ENCODE measurements around the gene PLD1.
A peak's percentile ranks its signal among the peaks of the same experiment; 100 is the strongest.

The PLD1 gene

DNA sequence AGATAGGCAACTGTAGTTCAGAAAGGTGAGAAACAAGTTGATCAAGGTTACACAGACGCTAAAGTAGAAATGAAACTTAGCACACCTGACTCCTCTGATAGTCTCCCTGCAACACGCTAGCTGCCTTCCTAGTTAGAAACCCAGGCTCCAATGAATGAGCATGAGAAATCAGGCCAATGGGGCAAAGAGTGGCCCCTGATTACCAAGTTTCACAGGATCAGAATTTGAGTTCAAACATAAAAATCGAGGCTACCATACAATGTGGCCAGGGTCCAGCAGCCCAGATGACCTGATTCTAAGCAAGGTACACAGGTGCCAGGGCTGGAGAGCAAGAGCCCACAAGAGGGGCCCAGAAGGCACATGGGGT lies 7.7 kb downstream of the PLD1 start:
- TF ChIP-seq, protein P1, sequence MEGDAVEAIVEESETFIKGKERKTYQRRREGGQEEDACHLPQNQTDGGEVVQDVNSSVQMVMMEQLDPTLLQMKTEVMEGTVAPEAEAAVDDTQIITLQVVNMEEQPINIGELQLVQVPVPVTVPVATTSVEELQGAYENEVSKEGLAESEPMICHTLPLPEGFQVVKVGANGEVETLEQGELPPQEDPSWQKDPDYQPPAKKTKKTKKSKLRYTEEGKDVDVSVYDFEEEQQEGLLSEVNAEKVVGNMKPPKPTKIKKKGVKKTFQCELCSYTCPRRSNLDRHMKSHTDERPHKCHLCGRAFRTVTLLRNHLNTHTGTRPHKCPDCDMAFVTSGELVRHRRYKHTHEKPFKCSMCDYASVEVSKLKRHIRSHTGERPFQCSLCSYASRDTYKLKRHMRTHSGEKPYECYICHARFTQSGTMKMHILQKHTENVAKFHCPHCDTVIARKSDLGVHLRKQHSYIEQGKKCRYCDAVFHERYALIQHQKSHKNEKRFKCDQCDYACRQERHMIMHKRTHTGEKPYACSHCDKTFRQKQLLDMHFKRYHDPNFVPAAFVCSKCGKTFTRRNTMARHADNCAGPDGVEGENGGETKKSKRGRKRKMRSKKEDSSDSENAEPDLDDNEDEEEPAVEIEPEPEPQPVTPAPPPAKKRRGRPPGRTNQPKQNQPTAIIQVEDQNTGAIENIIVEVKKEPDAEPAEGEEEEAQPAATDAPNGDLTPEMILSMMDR (IDR thresholded peaks at IDR 0.05), result no peak
- Histone ChIP-seq H3K9me3 (no peaks in the 10 kb centered on the region), H3K4me1 (peaks cover 0 to 56% (median 18%) of the 10 kb centered on the region in 4 donors), H3K27ac (peak overlapping the region in 1 of 2 donors; percentile 34), H3K27me3 (no peaks in the 10 kb centered on the region), H3K4me3 (no peak overlapping the region), H3K36me3 (no peaks in the 10 kb centered on the region)
- intact Hi-C loops (cut with DNase I; ENCODE audit: low total_unique reads), result no loop called here
- DNase-seq, result no peak

- Histone ChIP-seq H3K27me3 (no peaks in the 10 kb centered on the region), H3K4me1 (peaks cover 4 to 62% (median 18%) of the 10 kb centered on the region in 4 donors), H3K36me3 (no peaks in the 10 kb centered on the region), H3K4me3 (no peak overlapping the region), H3K9me3 (no peaks in the 10 kb centered on the region), H3K27ac (peak overlapping the region; percentile 3 to 34)
- intact Hi-C loops (cut with DNase I; ENCODE audit: low total_unique reads), result no loop called here
- DNase-seq, result no peak
- TF ChIP-seq, protein P1 (IDR thresholded peaks at IDR 0.05), result no peak
These were observed 8.3 kb downstream of the PLD1 start for GRCh38 chr3:171801738-171802589.

DNA sequence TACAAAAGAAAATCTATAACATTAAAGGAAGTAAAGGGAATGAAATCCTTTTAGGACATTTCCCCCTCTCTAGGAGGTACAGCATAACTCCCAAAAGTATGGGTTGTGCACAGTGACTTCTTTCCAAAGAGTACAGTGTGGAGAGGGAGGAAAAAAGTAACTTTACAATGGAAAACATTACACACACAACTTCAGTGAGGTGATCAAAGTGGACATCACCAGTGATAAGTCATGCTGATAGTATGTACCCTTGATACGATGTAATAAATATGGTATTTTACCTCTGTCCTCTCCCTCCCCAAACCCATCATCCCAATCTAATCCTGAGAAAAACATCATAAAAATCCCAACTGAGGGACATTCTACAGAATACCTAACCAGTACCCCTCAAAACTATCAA lies 10.8 kb downstream of the PLD1 start:
- Histone ChIP-seq H3K9me3 (no peaks in the 10 kb centered on the region), H3K27ac (no peak overlapping the region), H3K36me3 (no peaks in the 10 kb centered on the region), H3K4me1 (peaks cover 3 to 46% (median 12%) of the 10 kb centered on the region in 4 donors), H3K4me3 (no peak overlapping the region), H3K27me3 (no peaks in the 10 kb centered on the region)
- intact Hi-C loops (cut with DNase I; ENCODE audit: low total_unique reads), result no loop called here
- no peak for DNase-seq
- TF ChIP-seq, protein P1 (IDR thresholded peaks at IDR 0.05), result no peak

DNA sequence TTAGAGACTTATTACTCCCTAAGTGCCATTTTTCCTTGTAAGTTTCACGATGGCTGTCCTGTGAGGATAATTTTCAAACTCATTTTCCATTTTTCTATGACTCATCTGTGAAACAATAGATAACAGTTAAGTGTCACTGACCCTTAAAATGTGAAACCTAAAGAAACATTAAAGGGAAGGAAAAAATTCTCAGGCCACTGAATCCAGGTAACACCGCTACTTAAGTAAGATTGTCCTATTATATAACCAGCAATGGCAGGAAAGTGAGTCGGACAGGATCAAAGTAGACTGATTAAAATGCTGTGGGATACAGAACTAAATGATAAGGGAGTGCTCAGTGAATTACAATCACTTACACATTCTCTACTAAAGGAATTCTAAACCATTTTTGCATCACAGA lies 12.4 kb downstream of the PLD1 start:
- no peaks in the 10 kb centered on the region for H3K27me3 ChIP-seq
- no peak for DNase-seq

GRCh38 chr3:171797265-171797679 lies 13.0 kb downstream of the PLD1 start:
- DNase-seq, result no peak
- TF ChIP-seq, protein P1 (IDR thresholded peaks at IDR 0.05), result no peak
- H3K27ac ChIP-seq, result no peak overlapping the region
- intact Hi-C loops (cut with DNase I; ENCODE audit: low total_unique reads), result no loop called here
- H3K9me3 ChIP-seq, result no peaks in the 10 kb centered on the region
- no peak overlapping the region for H3K4me3 ChIP-seq
- peaks cover 0 to 34% (median 8%) of the 10 kb centered on the region in 4 donors for H3K4me1 ChIP-seq
- no peaks in the 10 kb centered on the region for H3K36me3 ChIP-seq
- no peaks in the 10 kb centered on the region for H3K27me3 ChIP-seq

More for the DNA sequence above, 12.4 kb downstream of the PLD1 start:
- Histone ChIP-seq H3K4me1 (peaks cover 0 to 40% (median 10%) of the 10 kb centered on the region in 4 donors), H3K27ac (no peak overlapping the region), H3K4me3 (no peak overlapping the region), H3K9me3 (no peaks in the 10 kb centered on the region), H3K36me3 (no peaks in the 10 kb centered on the region)
- TF ChIP-seq, protein P1 (IDR thresholded peaks at IDR 0.05), result no peak
- intact Hi-C loops (cut with DNase I; ENCODE audit: low total_unique reads), result no loop called here

All from tibial artery (tissue), 4 donors.